Right renal pelvis (tissue), 4 donors: ENCODE data around the gene REXO5. TPM values are rescaled to one million over a fixed set of nuclear protein-coding genes. Genes with fewer than 3 reads are reported as not detected.
"Not testable (repeated sequence)": the region's sequence is repeated elsewhere in the genome, so short reads cannot be mapped to it uniquely, and the experiment has no call there.

Source experiments
- DNase-seq, 4 donors: peaks; one replicate each; pipeline ENCODE4 v3.0.0-alpha.2; 2013; ENCODE audit warnings: low read depth in 4 of 4, low spot score in 3 of 4, missing footprints in 1 of 4
- polyA plus RNA-seq, 4 donors: library from polyadenylated mRNA; unstranded; fragments of 120-200 nt; gene quantifications; one replicate each; pipeline ENCODE4 v1.2.1, GENCODE V29; 2013; ENCODE audit not compliant: insufficient read length in 4 of 4

REXO5 gene
- 1 to 10 TPM; 5.9 to 7.4 (median 6.6) TPM for polyA plus RNA-seq

- peak; percentile 89 to 95 (median 94) for DNase-seq
These were observed at the start of gene REXO5, which contains the start of gene ERI2 for GRCh38 chr16:20806168-20807050. REXO5 (plus strand) TSS chr16:20806527; CDS start chr16:20806954, 427 bp downstream. ERI2 (minus strand) TSS chr16:20806472; CDS start chr16:20806430, 42 bp downstream.

DNA sequence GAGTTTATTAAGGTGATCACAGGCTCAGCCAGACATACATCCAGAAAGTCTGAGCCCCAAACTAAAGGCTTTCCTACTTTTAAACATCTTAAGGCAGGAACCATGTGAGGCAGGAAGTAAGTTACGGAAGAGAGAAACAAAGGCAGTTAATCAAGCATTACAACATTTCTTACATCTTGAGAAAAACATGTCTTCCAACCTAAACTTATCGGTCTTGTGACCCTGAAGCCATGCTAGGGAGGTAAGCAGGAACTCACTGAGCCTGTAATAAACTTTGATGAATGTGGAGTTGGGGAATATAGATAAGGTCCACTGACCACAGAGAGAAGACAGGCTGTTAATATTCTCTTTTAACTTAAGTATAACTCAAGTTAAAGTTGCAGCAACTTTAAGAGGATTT, 46.0 kb upstream of the REXO5 start:
- no peak for DNase-seq

GRCh38 chr16:20761175-20761574, 45.2 kb upstream of the REXO5 start:
- no peak for DNase-seq

- DNase-seq: no peak
These were observed 43.8 kb upstream of the REXO5 start for GRCh38 chr16:20762404-20763123.

DNA sequence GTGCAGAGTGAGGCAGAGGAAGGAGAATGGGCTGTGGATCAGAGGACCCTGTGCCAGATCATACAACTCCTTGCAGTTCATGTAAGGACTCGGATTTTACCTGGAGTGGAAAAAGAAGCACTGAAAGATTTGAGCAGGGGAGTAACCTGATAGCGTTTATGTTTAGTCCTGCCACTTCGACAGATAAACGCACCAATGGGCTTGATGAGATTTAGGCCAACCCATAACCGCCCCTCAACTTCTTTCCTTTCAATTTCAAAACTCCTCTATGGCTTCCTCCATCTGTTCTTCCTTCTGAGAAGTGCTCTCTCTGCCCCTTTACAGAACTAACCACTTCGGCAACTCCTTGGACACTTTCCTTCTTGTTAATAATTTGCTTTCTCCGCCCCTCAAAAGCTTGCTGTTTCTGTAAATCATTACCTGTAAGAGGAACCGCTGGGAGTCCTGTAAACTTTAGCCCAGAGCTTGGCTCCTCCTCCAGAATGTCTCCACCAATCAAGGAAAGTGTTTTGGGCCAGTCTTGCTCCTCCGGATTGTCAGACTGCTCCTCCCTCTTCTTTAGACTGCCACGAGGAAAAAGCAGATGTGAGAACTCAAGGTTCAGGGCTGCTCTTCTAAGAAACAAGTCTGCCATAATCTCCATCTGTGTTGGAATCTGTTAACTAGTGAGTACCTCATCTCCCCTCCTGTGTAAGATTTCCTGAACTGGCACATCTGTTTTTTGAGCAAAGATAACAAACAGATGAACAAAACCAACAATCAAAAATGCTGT, 42.7 kb upstream of the REXO5 start, which contains the start of gene ACSM3:
Gene ACSM3 (plus strand): TSS at position 554 of the 772 bp plus-strand sequence. CDS start 6,021 bp downstream, outside the sequence.
- peak; percentile 70 to 93 (median 89) for DNase-seq

DNA sequence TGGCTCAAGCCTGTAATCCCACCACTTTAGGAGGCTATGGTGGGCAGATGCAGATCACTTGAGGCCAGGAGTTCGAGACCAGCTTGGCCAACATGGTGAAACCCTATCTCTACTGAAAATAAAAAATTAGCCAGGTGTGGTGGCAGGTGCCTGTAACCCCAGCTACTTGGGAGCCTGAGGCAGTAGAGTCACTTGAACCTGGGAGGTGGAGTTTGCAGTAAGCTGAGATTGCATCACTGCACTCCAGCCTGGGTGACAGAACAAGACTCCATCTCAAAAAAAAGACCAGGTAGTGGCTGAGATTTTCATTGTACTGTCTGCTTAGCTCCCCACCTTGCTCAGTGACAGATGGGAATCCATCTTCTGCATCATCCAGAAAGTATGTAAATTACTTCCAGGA, 41.9 kb upstream of the REXO5 start:
- DNase-seq: not testable (repeated sequence)

GRCh38 chr16:20765732-20766131, 40.6 kb upstream of the REXO5 start:
- DNase-seq: no peak

GRCh38 chr16:20766294-20766693, 40.0 kb upstream of the REXO5 start:
- DNase-seq: no peak

DNA sequence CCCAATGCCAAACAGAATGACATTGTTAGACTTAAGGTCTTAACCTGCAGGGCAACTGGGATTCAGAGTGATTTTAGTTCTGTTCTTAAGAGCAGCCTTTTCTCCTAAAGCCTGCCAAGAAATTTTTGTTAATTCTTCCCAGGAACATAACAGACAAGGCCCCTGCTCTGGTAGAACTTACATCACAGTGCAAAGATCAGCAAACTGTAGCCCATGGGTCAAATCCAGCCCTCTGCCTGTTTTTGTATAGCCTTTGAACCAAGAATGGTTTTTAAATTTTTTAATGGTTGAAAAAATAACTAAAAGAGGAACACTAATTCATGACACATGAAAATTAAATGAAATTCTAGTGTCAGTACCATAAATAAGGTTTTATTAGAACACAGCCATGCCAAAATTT, 38.8 kb upstream of the REXO5 start:
- no peak for DNase-seq

- no peak for DNase-seq
These were observed 38.2 kb upstream of the REXO5 start for GRCh38 chr16:20768121-20768520.

DNA sequence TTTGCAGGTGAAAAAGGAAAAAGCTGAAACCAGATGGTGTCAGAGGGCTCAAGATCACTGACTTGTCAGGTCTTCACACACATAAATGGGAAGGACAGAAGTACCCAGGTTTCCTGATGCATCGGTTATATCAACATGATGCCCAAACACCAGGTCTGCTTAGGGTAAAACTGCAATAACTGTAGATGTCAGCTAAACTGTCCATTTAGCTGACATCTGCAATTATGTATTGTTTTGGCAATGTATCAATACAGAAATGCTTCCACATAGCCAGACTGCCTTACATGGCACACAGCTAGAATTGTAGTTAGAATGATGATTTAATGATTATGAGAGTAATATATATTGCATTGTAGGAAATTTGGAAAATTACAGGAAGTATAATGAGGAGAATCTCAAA, 37.5 kb upstream of the REXO5 start:
- no peak for DNase-seq

DNA sequence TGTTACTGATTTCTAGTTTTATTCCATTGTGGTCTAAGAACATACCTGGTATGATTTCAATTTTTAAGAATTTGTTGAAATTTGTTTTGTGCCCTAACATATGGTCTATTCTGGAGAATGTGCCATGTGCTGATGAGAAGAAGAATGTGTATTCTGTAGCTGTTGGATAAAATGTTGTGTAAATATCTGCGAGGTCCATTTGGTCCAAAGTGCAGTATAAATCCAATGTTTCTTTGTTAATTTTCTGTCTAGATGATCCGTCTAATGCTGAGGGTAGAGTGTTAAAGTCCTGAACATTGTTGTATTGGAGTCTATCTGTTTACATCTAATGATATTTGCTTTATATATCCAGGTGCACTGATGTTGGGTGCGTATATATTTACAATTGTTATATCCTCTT, 32.6 kb upstream of the REXO5 start:
- DNase-seq: no peak

- DNase-seq: peak in 1 of 4 donors; percentile 28
These were observed 31.5 kb upstream of the REXO5 start for GRCh38 chr16:20774703-20775362.

GRCh38 chr16:20781697-20782096, 24.6 kb upstream of the REXO5 start:
- no peak for DNase-seq

GRCh38 chr16:20782470-20782869, 23.9 kb upstream of the REXO5 start:
- no peak for DNase-seq

- no peak for DNase-seq
These were observed 22.1 kb upstream of the REXO5 start for GRCh38 chr16:20784204-20784603.

GRCh38 chr16:20789130-20789529, 17.2 kb upstream of the REXO5 start:
- no peak for DNase-seq

DNA sequence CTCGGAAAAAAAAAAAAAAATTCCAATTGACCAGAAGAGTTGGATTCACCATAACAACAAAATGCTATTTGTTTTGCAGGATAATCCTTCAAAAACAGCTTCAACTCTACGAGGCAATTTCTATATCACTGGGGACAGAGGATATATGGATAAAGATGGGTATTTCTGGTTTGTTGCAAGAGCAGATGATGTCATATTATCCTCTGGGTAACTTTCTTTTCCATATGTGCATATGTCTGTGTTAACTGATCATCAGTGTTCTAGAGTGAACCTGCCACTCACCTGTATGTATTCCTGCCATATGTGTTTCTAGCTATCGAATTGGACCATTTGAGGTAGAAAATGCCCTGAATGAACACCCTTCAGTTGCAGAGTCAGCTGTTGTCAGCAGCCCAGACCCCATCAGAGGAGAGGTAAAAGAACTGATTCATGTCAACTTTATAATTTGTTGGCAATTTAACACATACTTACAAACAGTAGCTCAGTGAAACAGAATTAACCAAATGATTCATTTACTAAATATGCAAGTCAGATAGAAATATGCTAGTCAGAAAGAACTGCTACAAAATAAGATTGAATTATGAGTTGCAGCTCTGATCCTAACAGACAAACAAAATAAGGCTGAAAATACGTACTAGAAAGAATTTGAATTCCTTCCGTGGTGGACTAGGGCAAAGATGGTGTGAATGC, 14.3 kb upstream of the REXO5 start:
- no peak for DNase-seq

DNA sequence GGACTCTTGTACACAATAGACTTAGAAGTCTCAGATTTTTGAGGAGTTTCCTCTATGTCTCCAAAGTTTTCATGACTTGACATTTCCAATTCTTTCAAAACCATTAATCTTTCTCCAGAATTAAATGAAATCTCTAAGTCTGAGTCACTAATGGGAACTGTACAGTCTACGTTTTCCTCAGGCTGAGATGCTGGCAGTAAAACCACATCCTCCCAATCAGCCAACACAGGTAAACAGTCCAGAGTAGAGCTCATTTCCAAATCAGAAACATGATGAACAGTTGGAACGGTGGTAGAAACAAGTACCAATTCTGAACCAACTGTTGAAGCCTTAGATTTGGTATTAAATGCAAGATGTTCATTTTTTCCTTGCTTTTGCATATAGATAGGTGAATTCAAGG, 8.0 kb upstream of the REXO5 start:
- no peak for DNase-seq

GRCh38 chr16:20799599-20799998, 6.7 kb upstream of the REXO5 start:
- DNase-seq: no peak
